AG08396 (cell line): ENCODE results near the gene STAG2.

ENCODE experiments used
- DNase-seq: peaks from one replicate; pipeline ENCODE4 v3.0.0; 2012; ENCODE audit warnings: low spot score, mixed read lengths

Gene STAG2

DNA sequence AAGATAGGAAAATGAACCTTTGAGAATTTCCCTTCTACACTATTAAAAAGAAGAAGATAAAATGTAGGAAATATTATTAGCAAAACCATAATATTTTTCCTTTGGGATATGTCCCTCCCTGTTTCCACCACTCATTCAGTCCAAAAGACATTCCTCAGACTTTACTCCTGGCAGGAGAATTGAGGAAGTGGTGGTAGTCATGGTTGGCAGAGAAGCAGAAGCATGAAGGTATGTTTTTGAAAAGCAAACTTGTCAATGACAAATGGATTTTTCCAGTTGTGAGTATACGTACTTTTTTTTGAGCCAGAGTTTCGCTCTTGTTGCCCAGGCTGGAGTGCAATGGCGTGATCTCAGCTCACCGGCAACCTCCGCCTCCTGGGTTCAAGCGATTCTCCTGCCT, 13.7 kb downstream of the STAG2 start:
- DNase-seq: peak; percentile 18

GRCh38 chrX:123976706-123977316, 15.3 kb downstream of the STAG2 start:
- no peak for DNase-seq

DNA sequence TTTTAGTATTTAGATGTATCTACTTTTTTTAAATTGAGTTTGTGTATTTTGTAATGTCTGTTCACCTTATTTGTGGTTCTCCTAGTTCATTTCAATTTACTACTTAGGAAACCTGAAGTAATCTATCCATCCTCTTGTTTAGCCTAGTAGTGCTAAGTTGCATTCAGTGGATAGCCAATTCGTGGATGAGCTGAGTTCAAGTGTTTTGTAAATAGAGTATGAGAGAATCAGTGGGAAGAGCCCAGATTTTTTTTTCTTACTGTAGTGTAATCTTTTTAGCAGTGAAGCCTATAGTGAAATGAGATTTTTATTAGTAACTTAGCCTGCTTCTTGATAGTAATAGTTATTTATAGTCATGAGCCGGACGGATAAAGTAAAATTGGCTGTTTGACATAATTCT, 21.7 kb downstream of the STAG2 start:
- no peak for DNase-seq

GRCh38 chrX:123986377-123986776, 24.9 kb downstream of the STAG2 start:
- no peak for DNase-seq

DNA sequence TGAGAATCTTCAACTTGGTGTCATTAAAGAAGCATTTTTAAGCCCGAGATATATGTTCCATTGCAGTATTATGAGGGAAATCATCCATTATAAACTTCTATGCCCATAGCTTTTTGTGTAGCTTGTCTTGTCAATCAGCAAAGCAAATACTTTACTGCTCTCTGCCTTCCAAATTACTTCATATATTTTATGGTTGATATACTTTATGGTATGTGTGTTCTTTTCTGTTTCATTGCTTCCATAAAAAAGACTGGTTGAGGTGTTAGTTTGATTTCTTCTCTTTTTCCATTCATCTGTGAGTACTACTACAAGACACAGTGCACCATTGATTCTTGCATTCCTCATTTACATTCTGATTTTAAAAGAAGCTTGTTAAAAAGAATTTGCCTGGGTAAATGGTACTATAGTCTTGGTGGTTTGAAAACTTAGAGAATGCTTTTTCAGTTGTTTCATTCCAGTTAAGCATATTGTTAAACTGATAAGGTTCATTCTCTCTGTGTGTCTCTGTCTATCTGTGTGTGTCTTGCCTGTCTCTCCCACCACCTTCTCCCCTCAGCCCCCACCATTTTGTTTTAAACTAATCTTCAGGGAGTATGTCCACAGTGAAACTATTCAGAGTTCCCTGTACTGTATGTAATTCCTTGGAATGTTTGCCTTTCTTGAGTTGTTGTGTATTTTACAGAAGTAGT, 27.1 kb downstream of the STAG2 start:
- DNase-seq: no peak

- no peak for DNase-seq
These were observed 27.7 kb downstream of the STAG2 start for GRCh38 chrX:123989235-123989634.

DNA sequence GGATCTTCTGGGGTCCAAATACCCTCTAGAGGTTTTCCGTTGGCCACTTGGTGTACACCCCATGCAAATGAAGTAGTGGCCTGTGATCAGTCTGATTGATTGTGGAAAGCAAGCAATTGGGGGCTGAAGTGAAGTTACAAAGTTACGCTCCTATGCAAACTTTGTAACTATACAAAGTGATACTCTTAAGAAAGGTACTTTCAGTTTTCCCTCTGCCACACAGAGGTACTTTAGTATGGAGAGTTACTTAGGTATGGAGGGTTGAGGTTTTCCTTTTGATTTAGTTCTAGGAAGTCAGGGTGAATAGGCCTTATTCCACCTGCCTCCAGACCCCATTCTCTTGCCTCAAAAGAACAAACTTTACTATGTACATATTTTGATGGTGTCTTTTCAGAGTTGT, 28.7 kb downstream of the STAG2 start:
- DNase-seq: no peak

DNA sequence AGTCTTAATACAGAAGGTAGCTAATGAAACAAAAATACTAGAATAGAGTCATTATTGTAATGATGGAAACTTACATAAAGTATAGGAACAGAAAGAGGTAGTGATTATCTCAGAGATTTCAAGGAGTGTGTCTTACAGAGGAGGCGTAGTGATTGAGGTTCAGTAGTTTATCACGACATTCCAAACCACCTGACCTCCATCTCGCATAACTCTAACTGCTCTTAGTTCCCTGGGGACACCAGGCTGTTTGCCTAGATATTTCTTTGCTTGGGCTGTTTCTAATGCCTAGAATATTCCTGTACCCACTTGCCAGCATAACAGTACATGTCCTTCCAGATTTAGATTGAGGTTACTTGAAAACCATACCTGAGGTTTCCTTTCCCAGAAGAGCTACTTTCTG, 29.1 kb downstream of the STAG2 start:
- DNase-seq: no peak

GRCh38 chrX:123993326-123993725, 31.8 kb downstream of the STAG2 start:
- DNase-seq: peak; percentile 15

- no peak for DNase-seq
These were observed 32.6 kb downstream of the STAG2 start for GRCh38 chrX:123993904-123994635.

DNA sequence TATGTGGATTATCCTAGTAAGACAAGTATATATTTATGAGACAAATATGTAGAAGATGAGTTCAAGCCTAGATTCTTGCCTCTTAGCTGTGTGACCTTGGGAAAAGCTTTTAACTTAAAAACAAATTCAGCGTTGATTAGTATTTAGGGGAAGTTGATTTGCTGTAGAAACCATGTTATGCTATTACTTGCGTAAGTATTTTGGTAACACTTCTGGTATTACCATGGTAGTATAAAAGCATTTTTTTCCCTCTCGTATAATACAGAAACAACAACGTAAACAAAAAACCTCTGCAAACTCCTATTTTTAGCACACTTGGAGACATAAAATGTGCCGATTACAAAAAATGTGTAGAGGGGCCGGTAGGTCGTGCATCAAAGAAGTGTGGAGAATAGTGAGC, 33.2 kb downstream of the STAG2 start:
- DNase-seq: no peak

- no peak for DNase-seq
These were observed 40.1 kb downstream of the STAG2 start for GRCh38 chrX:124001581-124001980.

DNA sequence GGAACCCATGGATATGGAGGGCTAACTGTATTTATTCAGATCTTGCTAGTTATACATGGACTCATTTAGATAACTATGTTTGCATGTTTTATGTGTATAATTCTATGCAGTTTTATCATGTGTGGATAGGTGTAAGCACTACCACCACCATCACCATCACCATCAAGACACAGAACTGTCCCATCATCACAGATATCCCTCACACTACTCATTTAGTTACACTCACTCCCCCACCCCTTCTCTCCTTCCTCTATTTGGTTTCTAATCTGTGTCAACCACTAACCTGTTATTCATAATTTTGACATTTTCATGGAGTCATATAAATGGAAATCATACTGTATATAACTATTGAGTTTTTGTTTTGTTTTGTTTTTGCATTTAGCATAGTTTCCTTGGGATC, 43.7 kb downstream of the STAG2 start:
- no peak for DNase-seq

- DNase-seq: no peak
These were observed 48.7 kb downstream of the STAG2 start for GRCh38 chrX:124010157-124010556.

- DNase-seq: no peak
These were observed 49.1 kb downstream of the STAG2 start for GRCh38 chrX:124010566-124010965.

DNA sequence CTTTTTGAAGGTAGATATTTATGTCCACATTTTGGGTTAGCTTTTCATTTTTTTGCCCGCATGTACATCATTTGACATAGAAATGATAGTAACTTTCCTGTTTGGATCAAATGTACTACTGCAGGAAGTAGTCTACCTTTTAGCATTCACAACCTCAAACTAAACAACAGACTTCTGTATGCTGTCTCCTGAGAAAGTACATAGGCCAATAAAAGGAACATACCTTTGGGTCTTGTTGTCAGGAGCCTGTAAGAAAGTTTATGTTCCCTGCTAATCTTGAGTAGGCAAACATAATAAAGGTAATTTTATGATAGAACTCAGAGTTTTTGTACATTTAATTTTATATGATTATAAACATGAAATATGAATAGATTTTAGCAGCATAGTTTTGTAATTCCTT, 54.2 kb downstream of the STAG2 start:
- DNase-seq: no peak

DNA sequence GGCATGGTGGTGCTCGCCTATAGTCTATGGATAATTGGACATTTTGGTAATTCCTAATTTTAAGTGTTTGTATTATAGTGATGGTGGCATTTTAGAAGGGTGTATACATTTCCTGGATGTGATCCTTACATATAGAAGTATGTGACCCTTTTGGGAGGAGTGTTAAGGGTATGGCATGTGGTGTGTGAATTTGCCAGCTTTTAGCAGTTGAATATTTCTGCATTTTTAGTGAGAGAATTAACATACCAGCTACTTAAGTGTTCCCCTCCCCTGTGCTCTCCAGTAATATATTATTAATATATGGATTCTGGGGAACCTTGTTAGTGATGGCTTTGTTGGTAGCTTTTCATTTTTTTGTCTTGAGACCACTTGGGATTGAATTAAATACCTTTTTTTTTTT, 55.3 kb downstream of the STAG2 start:
- no peak for DNase-seq

DNA sequence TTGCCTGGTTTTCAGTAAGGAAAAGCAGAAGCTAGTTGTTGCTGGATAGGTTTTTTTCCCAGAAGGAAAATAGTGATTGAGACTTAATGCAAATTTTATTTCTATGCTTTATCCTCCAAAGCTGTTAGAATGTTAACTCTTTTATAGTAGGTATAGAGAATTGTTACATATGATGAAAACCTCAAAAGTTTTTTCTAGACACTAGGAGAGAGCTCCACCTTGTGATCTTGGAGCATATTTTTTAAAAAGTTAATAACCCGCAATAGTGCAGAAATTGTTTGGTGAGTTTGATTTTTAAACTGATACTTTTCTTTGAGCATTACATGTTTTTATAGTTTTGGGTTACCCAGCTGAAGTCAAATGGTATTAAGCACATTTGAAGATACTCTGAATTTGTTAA, 56.5 kb downstream of the STAG2 start:
- DNase-seq: peak; percentile 3

GRCh38 chrX:124023838-124024238, 62.3 kb downstream of the STAG2 start:
- no peak for DNase-seq

DNA sequence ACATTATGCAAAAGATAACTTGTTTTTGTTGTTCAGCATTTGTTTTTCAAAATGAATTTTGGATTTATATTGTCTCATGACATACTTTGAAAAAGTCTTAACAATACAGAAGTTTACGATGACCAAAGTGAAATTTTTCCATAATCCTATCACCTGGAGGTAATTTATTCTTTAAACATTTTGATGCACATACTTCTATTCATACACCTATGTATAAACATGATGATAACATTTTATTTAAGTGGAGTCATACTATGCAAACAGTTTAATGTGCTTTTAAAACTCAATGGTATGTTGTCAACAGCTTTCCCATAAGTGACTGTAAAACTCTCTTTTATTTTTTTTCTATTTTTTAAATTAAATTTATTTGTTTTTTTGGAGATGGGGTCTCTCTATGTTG, 65.0 kb downstream of the STAG2 start:
- no peak for DNase-seq

- DNase-seq: no peak
These were observed 66.7 kb downstream of the STAG2 start for GRCh38 chrX:124028182-124028581.

DNA sequence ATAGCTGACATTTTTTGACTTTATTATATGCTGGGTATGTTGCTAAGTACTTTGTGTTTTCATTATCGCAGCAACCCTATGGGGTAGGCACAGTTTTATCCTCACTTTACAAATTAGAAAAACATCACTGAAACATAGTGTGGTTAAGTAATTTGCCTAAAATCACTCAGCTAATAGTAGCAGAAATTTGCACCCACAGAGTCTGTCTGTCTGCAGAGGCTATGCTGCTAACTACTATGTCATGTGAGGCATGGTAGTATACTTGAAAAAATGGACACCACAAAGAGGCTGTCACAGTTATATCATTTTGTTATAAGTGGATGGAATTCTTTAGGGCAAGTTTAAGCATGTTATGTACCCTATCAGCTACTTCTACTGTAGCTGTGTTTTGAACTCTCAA, 69.0 kb downstream of the STAG2 start:
- DNase-seq: no peak

DNA sequence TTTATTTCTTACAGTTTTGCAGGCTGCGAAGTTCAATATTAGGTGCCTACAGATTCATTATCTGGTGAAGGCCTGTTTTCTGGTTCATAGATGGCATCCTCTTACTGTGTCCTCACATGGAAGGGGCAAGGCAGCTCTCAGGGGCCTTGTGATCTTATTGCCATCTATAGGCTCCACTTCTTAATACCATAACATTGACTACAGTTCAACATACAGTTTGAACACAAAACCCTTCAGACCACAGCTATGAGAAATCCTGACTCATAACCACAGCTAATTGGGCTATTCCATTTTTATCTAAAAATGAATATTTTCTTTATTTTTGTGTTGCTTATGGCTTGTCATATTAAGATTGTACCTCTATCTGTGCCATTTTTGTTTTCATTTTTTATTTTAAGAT, 72.3 kb downstream of the STAG2 start:
- peak; percentile 2 for DNase-seq

DNA sequence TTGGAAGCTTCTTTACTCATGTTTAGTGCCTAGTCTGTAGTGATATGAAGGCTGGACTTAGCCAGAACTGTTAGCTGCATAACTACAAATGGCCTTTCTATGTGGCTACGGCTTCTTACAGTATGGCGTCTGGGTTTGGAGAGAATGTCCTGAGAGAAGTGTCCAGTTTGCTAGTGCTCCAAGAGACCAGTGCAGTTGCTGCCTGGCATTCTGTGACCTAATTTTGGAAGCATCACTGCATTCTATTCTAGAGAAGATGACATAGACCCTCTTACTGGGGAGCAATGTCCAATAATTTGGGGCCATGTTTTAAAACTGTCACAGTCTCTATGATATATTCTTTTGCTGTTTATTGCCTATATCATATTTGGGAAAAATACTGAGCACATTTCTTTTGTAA, 74.2 kb downstream of the STAG2 start:
- DNase-seq: no peak
